ENCODE data around the gene TAP1. TPM values are rescaled to one million over a fixed set of nuclear protein-coding genes. Genes with fewer than 3 reads are reported as not detected.

Gene TAP1
- total RNA-seq, result 54.9 and 66.3 TPM in 2 replicates

GRCh38 chr6:32853541-32854375, at the start of gene TAP1, which contains the start of gene PSMB9:
TSS of gene TAP1 (minus strand) at chr6:32853704. CDS start at chr6:32853636, 68 bp downstream.
TSS of gene PSMB9 (plus strand) at chr6:32854192. CDS start at chr6:32854230, 38 bp downstream.

GRCh38 chr6:32843979-32844838, 9.3 kb downstream of the TAP1 start, which contains the start of gene PSMB8:
TSS of gene PSMB8 (minus strand) at chr6:32844047. CDS start at chr6:32843996, 51 bp downstream.

GRCh38 chr6:32838114-32838958, 15.2 kb downstream of the TAP1 start, which contains the start of gene TAP2:
TSS of gene TAP2 (minus strand) at chr6:32838739. CDS start at chr6:32838233, 506 bp downstream.

GRCh38 chr6:32816746-32817204, 36.7 kb downstream of the TAP1 start, which contains the start of gene HLA-DOB:
TSS of gene HLA-DOB (minus strand) at chr6:32817002. CDS start at chr6:32816951, 51 bp downstream.

Other genes with a start within 250 kb of the TAP1 start
- not detected in 2 replicates for gene HLA-DQA1, start 216.3 kb downstream of the TAP1 start, total RNA-seq
- gene HLA-DQB1, start 187.0 kb downstream of the TAP1 start, total RNA-seq, result not detected in 2 replicates
- not detected in 2 replicates for gene HLA-DQA2, start 112.3 kb downstream of the TAP1 start, total RNA-seq
- not detected in 2 replicates for gene HLA-DQB2, start 90.2 kb downstream of the TAP1 start, total RNA-seq
- gene HLA-DOB, start 36.7 kb downstream of the TAP1 start, total RNA-seq, result 0.18 TPM in 1 of 2 replicates, not detected in the other
- 8.3 and 11.4 TPM in 2 replicates for gene TAP2, start 15.0 kb downstream of the TAP1 start, total RNA-seq
- 29.8 and 31.2 TPM in 2 replicates for gene PSMB8, start 9.7 kb downstream of the TAP1 start, total RNA-seq
- 11.6 and 12.9 TPM in 2 replicates for gene PSMB9, start 488 bp upstream of the TAP1 start, total RNA-seq
- gene HLA-DMB, start 87.3 kb upstream of the TAP1 start, total RNA-seq, result not detected in 2 replicates
- 0.78 and 2.1 TPM in 2 replicates for gene HLA-DMA, start 99.4 kb upstream of the TAP1 start, total RNA-seq
- gene BRD2, start 114.9 kb upstream of the TAP1 start, total RNA-seq, result 79.3 and 102 TPM in 2 replicates
- not detected in 2 replicates for gene HLA-DOA, start 155.9 kb upstream of the TAP1 start, total RNA-seq
- 0.30 TPM in 1 of 2 replicates, not detected in the other for gene HLA-DPA1, start 219.9 kb upstream of the TAP1 start, total RNA-seq
- 2.4 TPM in 1 of 2 replicates, not detected in the other for gene HLA-DPB1, start 222.3 kb upstream of the TAP1 start, total RNA-seq

All from smooth muscle cell of the umbilical artery (primary cell).